Inflammatory macrophage treated with lipopolysaccharide for 1 hour (primary cell): ENCODE measurements around the gene KSR1.

ENCODE experiments used
- DNase-seq, 2 donors: peaks; one replicate each; pipeline ENCODE4 v3.0.0-alpha.2; 2020 to 2022

Gene KSR1

GRCh38 chr17:27575096-27575911, 119.1 kb downstream of the KSR1 start:
- no peak for DNase-seq

DNA sequence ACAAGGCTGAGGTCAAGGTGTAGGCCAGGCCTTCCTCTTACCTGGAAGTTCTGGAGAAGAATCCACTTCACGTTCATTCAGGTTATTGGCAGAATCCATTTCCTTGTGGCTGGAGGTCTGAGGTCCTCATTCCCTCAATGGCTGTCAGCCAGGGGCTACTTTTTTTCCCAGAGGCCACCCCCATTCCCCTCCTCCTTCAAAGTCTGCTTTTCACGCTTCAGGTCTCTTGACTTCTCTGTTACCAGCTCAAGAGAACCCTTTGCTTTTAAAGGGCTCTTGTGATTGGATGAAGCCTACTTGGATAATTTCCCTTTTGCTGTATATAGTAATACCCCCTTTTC, 119.6 kb downstream of the KSR1 start:
- no peak for DNase-seq

- no peak for DNase-seq
Observed at GRCh38 chr17:27576477-27577083, 120.3 kb downstream of the KSR1 start.

DNA sequence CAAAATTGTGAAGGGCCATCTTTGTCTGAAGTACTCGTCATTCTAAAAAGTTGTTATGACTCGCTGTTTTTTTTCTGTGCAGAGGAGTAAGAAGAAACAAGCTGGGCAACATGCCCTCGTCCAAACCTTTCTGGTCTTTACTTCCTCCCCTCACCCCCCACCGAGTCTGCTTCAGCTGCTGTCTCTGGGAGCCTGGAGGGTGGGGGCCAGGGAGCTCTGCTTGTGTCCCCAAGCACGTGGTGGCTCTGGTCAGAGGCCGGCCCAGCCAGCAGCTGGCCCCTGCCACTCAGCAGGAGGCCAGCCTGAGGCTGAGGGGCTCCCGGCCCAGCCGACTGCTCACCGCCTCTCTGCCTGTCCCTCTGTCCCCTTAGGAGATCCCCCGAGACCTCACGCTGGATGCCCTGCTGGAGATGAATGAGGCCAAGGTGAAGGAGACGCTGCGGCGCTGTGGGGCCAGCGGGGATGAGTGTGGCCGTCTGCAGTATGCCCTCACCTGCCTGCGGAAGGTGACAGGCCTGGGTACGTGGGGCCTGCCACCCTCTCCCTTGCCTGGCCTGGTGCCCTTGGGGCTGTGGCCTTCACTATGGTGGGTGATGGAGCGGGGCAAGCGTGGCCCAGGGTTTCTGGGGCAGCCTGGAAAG, 121.0 kb downstream of the KSR1 start:
- no peak for DNase-seq

DNA sequence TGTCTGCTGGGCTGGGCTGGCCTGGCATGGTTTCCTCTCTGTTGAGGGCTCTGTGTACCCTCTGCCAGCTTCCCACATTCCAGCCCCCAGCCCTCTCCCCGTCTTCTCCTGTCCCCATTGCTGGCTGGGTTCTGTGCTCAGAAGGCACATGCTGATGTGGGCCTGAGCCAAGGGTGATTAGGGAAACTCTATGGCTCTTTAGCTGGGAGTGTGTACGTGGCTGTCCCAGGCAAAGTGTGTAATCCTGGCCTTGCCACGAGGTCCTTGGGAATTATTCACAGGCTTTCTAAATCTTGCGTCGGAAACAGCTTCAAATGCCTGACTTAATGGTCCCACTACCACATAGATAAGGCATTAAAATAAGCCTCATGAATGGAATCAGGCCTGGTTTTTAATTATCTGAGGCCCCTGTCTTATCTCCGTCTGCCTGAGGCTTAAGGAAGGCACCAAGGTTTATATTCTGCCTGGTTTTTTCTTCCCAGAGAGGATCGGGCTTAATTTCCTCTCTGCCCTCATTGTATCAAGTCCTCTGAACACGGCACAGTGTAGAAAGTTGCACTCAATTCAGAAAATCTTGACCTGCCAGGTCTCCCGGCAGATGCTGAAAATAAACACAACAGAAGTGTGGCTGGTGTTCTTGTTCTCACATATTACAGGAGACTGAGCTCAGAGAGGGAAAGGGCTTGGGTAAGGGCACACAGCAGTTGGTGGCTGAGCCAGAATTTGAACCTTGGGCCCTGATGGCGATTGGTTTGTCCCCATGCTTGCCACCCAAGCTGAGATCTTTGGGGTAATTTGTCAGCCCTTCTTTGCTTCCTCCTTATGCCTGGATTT, 121.9 kb downstream of the KSR1 start:
- no peak for DNase-seq

DNA sequence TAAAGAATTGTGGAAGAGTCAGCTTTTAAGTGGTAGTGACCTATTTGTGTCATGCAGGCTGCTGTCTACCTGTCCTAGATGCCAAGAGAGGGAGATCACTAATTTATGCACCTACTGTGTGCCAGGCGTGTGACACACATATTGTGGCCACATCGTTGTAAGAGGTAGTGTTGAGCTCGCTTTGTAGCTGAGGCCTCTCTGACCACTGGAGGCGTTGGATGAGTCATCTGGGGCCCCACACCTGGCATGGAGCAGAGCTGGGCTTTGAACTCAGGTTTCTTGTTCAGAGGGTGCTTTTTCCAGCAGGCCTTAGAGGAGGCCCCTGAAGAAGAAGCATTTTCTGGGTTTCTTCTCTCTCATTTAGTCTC, 122.5 kb downstream of the KSR1 start:
- no peak for DNase-seq

GRCh38 chr17:27579304-27579703, 123.1 kb downstream of the KSR1 start:
- no peak for DNase-seq

- no peak for DNase-seq
Observed at GRCh38 chr17:27579897-27580321, 123.7 kb downstream of the KSR1 start.

DNA sequence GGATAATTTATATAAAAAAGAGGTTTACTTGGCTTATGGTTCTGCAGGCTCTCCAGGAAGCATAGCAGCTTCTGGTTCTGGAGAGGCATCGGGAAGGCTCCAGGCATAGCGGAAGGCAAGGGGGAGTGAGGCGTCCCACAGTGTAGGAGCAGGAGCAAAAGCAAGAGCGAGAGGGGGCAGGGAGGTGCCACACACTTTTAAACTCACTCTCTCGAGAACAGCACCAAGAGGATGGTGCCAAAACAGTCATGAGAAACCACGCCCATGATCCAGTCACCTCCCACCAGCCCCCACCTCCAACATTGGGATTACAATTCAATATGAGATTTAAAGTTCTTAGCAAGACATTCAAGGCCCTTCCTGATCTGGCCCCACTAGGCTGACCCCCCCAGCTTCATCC, 124.8 kb downstream of the KSR1 start:
- DNase-seq = no peak

DNA sequence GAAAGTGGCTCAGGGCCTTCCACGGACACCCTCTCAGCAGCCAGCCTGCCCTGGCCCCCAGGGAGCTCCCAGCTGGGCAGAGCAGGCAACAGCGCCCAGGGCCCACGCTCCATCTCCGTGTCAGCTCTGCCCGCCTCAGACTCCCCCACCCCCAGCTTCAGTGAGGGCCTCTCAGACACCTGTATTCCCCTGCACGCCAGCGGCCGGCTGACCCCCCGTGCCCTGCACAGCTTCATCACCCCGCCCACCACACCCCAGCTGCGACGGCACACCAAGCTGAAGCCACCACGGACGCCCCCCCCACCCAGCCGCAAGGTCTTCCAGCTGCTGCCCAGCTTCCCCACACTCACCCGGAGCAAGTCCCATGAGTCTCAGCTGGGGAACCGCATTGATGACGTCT, 126.4 kb downstream of the KSR1 start:
- no peak for DNase-seq

GRCh38 chr17:27585153-27585681, 129.0 kb downstream of the KSR1 start:
- no peak for DNase-seq

DNA sequence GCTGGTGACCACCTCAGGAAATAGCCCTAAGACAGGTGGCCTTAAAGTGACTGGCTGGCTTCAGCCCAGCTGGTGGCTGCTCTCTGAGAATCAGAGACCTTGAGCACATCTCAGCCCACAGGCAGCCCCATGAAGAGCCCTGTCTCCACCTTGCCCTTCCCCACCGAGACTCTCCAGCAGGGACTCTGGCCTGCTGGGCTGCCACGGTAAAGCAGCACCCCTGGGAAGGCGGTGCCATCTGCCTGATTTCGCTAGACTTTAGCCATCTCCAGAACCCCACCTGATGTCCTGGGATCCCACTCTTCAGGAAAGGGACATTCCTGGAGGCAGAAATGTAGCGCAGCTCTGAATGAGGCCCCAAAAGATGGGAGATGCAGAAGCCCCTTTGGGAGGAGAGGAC, 129.5 kb downstream of the KSR1 start:
- no peak for DNase-seq

DNA sequence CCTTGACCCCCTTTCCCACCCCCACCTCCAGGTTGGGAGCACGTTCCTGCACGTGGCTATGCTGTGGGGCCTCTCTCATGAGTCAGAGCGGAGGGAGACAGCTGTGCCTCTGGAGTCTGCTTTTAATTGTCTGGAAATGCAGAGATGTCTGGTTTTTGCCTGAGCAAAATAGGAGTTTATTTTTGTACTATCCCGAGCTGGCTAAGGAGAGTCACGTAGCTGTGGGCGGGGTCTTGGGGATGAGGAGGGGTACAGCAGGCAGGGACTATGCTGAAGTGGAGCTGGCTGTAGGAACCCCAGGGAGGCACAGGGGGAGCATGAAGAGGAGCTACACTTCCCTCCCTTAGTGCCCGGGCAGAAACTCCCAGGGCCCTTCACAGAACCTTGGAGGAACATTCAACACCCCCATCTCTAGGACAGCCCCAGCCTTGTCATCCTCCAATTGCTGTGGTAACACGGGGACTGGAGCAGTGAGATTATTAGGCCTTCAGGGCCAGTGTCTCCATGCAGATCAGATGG, 130.0 kb downstream of the KSR1 start:
- DNase-seq = no peak

GRCh38 chr17:27588354-27588753, 132.1 kb downstream of the KSR1 start:
- no peak for DNase-seq

GRCh38 chr17:27590864-27591263, 134.6 kb downstream of the KSR1 start:
- DNase-seq = no peak

- DNase-seq = no peak
Observed at GRCh38 chr17:27591986-27592385, 135.7 kb downstream of the KSR1 start.

GRCh38 chr17:27593232-27593856, 137.1 kb downstream of the KSR1 start:
- DNase-seq = no peak

- no peak for DNase-seq
Observed at GRCh38 chr17:27593857-27594255, 137.6 kb downstream of the KSR1 start.

GRCh38 chr17:27595208-27595607, 139.0 kb downstream of the KSR1 start:
- DNase-seq = no peak

DNA sequence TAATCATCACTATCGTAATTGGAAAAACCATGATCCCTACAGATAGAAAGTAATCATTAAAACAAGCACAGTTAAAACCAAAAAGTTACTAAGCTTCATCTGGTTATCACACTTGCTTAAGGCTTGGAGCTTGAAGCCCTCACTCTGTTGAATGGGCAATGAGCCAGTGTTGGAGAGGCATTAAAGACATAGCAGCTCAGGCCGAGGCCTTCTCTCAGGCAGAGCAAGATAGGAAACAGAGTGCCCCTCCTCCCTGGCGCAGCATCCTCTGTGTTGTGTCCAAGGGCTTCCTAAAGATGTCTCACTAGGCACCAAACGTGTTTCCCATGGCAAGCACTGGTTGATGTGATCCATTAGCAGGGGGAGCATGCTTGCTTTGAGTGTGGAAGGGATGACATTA, 139.8 kb downstream of the KSR1 start:
- DNase-seq = no peak

GRCh38 chr17:27596566-27597187, 140.4 kb downstream of the KSR1 start:
- no peak for DNase-seq

GRCh38 chr17:27597188-27597580, 140.9 kb downstream of the KSR1 start:
- no peak for DNase-seq
